Fibroblast of skin of back (primary cell): Measurements from ENCODE around the gene DLG2.
A peak's percentile ranks its signal among the peaks of the same experiment; 100 is the strongest.
"Not testable (repeated sequence)": the region's sequence is repeated elsewhere in the genome, so short reads cannot be mapped to it uniquely, and the experiment has no call there.

ENCODE experiments used
- DNase-seq: peaks from one replicate; pipeline ENCODE4 v3.0.0-alpha.2; 2013

Gene DLG2

DNA sequence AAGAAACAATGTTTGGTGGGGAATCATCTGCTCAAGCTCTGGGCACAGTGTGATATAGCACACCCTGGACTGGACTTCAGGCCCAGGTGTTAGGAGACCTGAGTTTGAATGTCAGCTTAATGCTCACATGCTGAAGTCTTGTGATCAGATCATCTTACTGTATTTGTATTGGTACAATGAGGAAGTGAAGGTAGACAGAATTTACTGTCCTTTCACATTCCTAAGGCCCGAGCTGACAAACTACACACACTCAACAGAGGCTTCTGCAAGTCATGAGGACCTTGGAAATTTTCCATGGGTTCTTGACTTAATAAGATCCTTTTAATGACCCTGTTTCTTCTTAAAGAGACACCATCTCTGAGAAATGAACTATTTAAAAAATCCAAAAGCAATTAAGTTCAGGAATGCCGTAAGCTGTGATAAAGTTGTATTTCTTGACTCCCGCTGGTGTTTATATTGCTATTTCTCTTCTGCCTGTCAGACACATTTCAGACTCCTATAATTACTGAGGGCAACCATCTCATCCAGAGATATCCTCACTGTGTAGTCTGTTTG is 802.0 kb downstream of the DLG2 start:
- no peak for DNase-seq

DNA sequence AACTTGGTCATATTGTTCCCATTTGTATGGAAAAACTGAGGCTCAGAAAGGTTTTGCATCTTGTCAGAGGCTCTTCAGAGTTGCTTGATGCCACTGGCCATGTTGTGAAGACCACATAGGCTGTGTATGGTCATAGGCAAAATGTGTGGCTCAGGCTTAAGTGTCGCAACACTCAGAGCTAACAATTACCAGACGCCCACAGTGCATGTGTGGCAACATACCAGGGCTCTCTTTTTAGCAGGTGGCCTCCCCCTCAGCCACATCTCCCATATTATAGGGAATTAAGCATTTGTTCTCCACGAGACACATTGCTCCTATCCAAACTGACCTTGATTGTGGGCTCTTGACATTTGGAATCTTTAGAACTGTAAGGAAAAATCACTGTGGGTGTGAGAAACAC is 802.5 kb downstream of the DLG2 start:
- DNase-seq: no peak

DNA sequence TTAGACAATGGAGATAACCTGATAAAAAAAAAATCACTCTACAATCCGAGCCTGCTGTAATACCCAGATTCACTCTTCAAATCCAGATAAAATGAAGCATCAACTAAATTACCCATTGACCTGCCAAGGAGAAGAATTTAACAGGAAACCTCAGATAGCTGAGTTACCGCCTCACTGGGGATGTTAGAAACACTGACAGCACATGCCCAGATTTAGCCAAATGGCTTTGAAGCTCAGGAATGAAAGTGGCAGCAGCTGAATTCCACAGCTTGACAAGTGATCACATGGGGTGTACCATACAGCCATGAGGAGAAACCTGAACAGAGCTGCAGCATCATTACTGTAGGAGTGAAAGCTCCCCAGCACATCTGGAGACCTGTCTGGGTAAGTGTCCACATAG is 807.6 kb downstream of the DLG2 start:
- peak; percentile 39 for DNase-seq

DNA sequence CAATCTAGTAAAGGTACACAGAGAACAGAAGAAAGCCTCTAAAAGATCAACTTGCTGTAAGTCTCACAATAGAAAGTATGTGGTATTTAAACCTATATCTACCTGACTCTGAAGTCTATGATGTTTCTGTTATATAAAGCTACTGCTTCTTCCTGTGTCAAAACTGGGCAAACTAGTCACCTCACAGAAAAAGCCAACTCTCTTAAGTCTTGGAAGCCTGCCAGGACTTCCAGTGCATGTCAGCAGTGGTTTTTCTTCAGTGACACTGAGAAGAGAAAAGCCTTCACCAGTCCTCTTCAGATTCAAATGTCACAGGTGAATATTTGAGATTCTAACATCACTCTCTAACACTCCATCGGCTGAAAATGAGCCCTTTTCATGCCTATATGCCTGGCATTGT is 808.0 kb downstream of the DLG2 start:
- peak; percentile 63 for DNase-seq

DNA sequence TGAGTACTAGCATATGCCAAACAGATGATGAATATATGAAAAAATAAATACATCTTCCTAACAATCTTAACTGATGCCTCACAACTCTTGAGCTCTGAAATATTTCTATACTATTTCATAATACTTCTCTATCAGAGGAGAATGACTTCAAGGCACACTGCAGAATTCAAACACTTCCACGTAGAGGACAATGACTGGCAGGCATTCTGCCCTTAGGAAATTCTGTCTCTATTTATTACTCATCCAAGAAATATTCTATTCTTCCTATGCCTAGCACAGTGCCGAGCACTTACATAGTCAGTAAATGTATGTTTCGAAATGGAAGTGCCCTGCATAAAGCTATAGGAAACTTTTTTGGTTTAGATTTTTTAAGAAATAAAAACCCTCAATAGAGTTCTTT is 809.1 kb downstream of the DLG2 start:
- DNase-seq: peak; percentile 86

DNA sequence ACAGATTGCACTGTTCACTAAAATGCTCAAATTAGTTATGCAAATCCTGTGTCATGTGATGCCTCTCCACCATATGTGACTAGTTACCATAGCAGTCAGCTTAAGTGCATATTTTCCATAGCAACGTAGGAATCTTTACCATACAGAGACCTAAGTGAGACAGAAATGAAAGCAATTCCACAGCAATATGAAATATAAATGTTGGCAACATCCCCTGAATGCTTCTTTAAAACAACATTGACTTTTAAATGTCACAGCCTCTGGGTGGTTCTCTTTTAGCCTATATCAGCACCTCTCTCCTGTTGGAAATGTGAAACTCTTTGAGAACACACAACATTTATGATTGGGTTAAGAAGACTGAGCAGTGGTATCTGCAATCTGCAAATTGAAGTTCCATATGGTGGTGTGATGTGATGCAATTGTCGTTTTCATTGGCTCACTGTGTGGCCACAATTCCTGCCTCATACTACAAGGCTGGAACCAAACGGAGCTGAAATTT is 814.6 kb downstream of the DLG2 start:
- peak; percentile 78 for DNase-seq

DNA sequence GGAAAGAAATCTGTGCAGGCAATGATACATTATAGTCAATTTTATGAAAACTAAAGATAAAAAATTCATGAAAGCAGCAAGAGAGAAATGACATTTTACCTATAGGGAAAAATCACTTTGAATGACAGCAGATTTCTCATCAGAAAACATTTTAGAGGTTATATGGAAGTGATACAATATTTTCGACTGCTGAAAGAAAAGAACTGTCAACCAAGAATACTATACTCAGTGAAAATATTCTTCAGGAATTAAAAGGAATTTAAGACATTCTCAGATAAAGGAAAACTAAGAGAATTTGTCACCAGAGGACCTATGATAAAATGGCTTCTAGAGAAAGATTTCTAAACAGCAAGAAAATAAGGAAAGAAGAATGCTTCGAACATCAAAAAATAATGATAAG is 820.8 kb downstream of the DLG2 start:
- no peak for DNase-seq

DNA sequence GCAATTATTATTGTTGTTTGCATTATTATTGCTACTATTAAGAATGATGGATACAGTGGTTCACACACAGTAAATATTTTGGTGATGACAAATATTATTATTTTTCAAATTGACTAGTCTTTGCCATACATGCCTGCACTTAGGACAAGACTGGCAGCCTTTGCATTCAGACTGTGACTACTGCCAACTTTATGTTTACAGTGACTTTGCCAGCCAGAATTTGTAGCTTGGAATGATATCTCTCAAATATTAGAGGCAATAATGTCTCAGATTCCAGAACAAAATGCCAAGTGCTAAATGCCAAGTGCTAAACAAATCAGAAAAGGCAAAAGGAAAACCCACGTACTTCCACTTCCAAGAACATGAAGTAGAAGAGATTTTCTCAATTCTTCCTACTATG is 823.1 kb downstream of the DLG2 start:
- DNase-seq: no peak

DNA sequence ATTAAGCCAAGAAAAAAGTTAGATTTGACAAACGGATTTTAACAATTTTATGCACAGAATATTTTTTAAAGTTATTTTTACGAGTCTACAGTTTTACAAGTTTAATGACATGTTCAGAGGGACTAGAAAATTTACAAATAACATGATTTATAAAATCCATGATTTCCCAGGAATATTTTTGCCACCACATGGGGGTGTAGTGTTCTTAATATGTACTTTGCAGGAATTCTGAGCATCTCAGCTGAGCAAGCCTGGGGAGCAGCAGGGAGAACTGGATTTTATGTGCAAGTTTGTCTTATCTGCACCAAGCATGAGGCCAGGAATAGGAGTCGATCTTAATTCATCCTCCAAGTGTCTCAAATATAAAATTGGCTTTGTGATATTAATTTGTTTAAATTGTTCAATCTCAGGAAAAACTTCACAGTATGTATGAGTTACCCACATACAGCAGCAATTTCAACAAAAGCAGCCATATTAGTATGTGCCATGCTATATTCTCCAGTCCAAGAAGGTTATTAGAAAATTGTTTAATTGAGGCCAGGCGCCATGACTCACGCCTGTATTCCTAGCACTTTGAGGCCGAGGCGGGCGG is 826.3 kb downstream of the DLG2 start:
- DNase-seq: peak; percentile 52

DNA sequence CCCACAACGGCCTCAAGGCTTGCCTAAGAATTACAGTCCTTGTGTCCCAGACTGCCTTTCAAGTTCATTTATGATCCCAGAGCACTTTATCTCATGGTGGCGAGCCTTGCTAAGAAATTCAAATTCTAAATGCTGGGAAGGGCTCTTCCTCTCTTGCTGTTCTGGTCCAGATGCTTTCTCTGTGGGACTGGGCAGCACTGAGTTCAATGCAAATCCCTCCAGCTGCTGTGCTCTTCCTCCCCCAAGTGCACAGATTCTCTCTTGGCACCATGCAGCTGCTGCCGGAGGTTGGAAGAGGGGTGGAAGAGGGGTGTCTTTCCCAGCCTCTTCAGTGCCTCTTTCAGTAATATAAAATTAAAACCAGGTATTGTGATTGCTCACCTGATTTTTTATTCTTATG is 828.0 kb downstream of the DLG2 start:
- DNase-seq: no peak

DNA sequence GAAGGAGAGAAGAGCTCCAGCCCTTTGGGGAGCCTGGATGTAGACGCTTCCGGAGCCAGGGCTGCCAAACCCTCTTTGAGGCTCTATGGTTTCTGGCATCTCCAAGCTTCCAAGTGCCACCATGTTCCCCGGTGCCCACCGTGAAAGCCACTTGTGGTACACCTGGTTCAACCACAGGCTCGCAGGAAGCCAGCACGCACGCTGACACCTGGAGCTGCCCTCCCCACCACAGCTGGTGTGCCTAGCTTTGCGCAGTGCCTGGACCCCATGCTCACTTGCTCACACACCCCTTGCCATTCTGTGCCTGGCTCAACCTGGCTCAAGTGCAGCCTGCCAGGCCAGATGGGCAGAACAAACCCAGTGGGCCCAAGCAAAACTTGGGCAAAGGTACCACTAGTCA is 831.4 kb downstream of the DLG2 start:
- DNase-seq: no peak

DNA sequence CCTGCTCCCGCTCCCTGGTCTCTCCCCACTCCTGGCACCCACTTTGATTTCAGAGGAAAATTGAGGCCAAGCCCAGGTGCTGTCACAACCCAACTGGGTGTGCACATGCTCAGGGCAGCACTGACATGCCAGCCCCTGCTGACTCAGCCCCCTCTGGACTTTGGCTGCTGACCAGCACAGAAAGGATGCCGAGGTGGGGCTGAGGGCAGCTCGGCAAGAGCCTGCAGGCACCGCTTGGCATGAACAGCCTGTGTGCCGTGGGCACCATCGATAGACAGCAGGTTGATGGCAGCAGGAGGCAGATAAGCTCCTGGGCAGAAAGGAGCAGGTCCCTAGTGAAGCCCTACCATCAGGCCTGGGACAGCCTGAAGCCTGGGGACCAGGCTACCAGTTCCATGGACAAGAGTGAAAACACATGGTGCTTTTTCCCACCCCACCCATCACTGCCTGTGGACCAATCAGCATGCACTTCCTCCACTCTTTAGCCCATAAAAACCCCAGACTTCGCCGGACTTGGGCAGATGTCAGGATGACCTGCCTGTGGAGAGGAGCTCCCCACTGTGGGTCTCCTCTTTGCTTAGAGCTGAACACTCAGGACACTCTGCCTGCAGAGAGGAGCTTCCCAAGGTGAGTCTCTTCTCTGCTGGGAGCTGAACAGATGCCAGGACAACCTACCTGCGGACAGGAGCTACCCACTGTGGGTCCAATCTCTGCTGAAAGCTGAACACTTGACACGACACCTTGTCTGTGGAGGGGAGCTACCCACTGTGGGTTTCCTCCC is 832.3 kb downstream of the DLG2 start:
- DNase-seq: no peak

DNA sequence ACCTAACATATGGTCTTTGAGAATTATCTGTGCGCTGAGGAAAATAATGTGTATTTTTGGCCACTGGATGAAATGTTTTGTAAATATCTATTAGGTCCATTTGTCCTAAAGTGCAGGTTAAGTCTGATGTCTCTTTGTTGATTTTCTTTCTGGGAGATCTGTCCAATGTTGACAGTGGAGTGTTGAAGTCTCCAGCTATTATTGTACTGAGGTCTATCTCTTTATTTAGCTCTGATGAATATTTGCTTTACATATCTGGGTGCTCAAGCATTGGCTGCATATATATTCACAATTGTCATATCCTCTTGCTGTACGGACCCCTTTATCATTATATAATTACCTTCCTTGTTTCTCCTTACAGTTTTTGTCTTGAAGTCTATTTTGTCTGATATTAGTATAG is 833.8 kb downstream of the DLG2 start:
- no peak for DNase-seq

DNA sequence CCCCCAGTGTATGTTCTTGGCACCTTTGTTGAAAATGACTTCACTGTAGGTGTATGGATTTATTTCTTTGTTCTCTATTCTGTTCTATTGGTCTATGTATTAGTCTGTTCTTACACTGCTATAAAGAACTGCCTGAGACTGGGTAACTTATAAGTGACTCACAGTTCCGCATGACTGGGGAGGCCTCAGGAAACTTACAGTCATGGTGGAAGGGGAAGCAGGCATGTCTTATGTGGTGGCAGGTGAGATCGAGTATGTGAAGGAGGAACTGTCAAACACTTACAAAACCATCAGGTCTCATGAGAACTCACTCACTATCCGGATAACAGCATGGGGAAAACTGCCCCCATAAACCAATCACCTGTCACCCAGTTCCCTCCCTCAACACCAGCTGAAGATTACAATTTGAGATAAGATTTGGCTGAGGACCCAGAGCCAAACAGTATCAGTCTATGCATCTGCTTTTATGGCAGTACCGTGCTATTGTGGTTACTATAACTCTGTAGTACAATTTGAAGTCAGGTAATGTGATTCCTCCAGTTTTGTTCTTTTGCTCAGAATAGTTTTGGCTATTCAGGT is 836.2 kb downstream of the DLG2 start:
- no peak for DNase-seq

DNA sequence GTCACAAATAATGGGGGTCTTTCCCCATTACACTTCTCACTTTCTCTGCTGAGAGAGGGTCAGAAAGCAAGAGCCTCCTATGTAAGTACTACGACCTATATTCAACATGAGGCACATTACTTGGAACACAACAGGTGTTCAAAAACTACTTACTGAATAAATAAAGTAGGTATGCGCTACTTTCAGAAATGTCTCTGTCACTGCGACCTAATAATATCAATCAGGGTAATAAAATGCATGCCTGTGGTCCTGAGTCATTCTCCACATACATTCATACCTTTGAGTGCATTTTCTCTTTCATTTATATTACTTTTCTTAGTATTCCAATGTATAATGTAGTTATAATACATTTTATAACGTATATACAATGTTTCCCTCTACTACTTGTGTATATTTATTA is 838.9 kb downstream of the DLG2 start:
- no peak for DNase-seq

DNA sequence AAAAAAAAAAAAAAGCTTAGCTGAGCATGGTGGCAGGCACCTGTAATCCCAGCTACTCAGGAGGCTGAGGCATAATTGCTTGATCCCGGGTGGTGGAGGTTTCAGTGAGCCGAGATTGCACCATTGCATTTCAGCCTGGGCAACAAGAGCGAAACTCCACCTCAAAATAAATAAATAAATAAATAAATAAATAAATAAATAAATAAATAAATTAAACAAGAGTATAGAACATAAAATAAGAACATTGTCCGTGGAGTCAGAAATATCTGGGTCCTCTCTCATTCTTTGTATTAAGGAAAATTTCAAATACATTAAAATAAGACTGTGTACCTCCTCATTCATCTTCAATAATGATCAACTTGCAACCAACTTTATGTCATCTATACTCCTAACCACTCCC is 843.0 kb downstream of the DLG2 start:
- not testable (repeated sequence) for DNase-seq

DNA sequence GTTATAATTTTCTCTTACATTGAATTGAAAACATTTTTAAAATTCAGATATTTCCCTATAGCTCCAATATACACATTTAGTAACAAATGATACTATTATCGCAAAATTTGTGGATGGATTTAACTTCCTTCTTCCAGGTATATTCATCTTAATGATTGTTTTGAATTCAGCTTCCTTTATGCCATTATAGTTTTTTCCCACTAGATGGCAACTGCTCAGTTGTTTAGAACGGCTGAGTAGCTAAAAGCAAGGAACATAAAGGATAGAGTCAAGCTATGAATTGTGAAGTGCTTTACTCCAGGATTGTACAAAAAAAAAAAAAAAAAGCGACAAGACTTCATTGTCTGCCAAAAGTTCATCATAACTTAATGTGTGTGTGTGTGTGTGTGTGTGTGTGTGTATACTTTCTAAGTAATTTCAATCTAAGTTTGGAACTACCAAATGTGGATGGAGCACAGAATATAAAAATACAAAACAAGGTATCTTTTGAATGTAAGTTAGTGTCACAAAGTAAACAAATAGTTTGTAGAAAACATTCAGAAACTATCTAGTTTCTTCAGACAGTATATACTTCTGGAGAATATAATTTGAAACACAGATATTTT is 846.4 kb downstream of the DLG2 start:
- DNase-seq: peak; percentile 33

DNA sequence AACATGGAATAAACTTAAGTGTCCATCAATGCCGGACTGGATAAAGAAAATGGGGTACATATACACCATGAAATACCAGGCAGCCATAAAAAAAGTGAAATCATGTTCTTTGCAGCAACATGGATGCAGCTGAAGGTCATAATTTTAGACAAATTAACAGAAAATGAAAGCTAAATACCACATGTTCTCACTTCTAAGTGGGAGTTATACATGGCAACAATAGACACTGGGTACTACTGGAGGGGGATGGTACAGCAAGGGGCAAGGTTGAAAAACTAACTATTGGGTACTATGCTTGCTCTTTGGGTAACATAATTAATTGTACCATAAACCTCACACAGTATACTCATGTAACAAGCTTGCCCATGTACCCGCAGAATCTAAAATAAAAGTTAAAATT is 851.6 kb downstream of the DLG2 start:
- DNase-seq: no peak

DNA sequence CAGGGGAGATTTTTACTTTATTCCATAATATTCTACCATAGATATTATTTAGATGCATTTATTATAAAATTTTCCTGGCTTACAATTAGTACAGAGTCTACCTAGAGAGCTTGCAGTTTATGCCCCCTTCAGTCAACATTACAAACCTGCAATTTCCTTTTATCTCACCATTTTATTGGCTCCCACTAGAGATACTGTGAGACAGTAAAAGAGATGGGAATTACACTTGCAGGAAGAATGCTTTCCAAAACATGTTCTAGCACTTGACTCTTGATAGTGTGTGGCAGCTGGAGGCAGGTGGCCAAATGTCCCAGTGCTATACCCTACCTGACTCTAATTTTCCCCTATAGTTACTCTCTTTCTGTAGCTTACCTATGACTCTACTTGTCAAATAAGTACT is 863.2 kb downstream of the DLG2 start:
- no peak for DNase-seq

DNA sequence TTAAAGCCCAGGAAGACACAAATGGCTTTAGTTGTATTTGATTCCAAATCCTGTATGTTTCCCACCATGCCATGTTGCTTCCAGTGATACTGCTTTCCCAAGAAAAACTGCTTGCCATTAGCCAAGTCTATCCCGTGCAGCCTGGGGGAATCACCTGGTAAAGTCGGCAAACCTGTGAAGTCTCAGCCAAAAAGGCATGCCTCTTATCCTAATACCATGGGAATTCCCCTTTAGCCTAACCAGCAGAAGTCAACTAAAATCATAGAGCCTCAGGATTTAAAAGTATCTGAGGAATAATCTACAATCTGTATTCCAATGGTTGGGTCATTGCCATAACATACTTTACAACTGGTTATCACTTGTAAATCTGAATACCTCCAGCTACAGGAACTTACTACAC is 869.4 kb downstream of the DLG2 start:
- DNase-seq: no peak

DNA sequence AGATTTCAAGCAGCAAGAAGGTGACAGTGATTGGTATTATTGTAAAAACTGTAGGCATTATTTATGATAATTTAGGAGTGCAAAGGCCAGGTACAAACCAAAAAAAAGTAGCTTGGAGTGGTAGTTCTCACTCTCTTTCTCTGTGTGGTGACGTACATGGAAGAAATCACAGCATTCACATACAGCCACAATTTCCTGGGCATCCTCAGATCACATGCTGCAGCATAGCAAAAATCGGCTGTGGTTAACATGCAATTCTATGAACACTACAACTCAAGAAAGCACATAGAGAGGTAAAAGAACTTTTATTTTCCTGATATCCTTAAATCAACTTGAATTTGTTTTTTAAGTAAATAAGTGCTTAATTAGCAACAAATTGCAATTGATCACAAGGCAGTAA is 875.8 kb downstream of the DLG2 start:
- DNase-seq: no peak

DNA sequence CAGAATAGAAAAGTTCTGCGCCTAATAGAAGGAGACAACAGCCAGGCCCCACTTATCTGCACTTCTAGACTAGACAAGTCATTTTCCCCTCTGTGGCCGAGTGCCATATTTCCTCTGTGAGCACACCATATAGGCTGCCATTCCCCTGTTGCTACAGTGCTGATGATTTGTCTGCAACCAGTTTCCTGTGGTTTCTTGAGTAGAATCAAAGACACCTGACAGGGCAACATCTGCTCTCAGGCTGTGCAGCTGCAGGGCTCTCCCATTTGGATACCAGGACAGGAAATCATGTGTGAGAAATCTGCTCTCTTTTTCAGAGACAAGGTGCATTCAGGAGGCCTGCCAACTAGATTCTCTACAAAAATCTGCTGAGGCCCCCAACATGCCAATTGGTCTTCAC is 879.3 kb downstream of the DLG2 start:
- DNase-seq: no peak

DNA sequence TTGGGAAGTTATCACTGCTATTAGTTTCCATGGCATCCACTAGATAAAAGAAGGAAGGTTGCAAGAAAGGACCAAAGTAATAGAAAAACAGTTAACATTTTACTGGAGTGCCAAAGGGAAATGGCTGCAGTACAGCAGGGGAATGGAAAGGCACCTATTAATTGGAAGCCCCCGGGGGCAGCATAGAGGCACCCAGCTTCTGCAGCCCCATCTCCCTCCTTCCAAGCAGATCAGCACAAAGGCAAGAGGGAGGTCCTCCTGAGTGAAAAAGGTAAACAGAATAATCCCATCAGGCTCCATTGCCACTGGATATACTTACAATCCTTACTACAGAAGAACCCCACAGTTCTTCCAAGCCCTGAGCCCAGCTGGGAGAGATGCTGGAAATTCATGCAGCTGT is 887.1 kb downstream of the DLG2 start:
- no peak for DNase-seq
